ENCODE measurements around the gene PCLO. TPM values are rescaled to one million over a fixed set of nuclear protein-coding genes. Genes with fewer than 3 reads are reported as not detected.

PCLO gene
- total RNA-seq, 1 donor = 0.36 TPM

DNA sequence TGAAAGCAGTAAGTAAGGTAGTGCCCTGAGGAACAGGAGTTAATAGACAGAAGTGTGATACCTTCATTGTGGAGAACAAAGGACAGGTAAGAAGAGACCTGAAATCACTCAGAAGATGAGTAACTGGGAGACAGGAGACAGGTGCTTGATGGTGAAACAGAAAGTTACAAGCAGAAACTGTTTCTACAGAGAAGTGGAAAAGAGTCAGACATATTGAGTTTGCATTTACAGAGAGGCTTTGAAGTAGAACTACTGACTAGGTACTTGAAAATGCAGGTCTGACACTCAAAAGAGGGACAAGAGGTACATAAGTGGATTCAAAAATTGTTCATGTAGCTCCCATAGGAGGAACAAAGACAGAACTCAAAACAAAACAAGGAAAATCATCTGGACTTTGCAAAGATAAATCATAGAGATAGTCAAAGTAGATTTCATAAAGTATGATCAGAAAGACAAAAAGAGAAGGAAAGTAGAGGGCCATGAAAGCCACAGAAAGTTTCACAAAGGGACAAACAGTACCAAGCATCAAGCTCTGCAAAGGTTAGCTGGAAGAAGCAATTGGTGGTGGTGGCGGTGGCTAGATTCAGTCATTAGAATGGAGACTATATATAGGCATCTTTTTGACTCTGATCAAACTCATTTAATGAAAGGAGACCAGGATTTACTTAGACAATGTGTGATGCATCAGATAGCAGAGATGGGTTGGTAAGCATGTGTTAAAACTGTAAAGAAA, 198.4 kb downstream of the PCLO start:
- Histone ChIP-seq H3K4me2 (ENCODE audit: insufficient read depth, low read length) (no peak overlapping the region), H3K27me3 (ENCODE audit: insufficient read depth, low read length) (no peaks in the 10 kb centered on the region), H3K9me3 (ENCODE audit: low read depth, low read length) (no peaks in the 10 kb centered on the region), H4K20me1 (ENCODE audit: insufficient read depth, low read length) (no peaks in the 10 kb centered on the region), H3K4me1 (ENCODE audit: insufficient read depth, low read length) (no peaks in the 10 kb centered on the region), H3K79me2 (ENCODE audit: insufficient read depth, low read length) (no peaks in the 10 kb centered on the region), H3K36me3 (ENCODE audit: insufficient read depth, low read length) (no peaks in the 10 kb centered on the region), H3K27ac (ENCODE audit: low read depth, low read length) (no peak overlapping the region), H3K4me3 (ENCODE audit: insufficient read depth, low read length) (no peak overlapping the region), H2AFZ (ENCODE audit: low read length) (no peak overlapping the region)
- TF ChIP-seq, protein P1, sequence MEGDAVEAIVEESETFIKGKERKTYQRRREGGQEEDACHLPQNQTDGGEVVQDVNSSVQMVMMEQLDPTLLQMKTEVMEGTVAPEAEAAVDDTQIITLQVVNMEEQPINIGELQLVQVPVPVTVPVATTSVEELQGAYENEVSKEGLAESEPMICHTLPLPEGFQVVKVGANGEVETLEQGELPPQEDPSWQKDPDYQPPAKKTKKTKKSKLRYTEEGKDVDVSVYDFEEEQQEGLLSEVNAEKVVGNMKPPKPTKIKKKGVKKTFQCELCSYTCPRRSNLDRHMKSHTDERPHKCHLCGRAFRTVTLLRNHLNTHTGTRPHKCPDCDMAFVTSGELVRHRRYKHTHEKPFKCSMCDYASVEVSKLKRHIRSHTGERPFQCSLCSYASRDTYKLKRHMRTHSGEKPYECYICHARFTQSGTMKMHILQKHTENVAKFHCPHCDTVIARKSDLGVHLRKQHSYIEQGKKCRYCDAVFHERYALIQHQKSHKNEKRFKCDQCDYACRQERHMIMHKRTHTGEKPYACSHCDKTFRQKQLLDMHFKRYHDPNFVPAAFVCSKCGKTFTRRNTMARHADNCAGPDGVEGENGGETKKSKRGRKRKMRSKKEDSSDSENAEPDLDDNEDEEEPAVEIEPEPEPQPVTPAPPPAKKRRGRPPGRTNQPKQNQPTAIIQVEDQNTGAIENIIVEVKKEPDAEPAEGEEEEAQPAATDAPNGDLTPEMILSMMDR (IDR thresholded peaks at IDR 0.05; ENCODE audit: extremely low read depth, low read depth, low read length) = no peak
- no peak for DNase-seq (ENCODE audit: insufficient read length, low spot score, missing footprints)

DNA sequence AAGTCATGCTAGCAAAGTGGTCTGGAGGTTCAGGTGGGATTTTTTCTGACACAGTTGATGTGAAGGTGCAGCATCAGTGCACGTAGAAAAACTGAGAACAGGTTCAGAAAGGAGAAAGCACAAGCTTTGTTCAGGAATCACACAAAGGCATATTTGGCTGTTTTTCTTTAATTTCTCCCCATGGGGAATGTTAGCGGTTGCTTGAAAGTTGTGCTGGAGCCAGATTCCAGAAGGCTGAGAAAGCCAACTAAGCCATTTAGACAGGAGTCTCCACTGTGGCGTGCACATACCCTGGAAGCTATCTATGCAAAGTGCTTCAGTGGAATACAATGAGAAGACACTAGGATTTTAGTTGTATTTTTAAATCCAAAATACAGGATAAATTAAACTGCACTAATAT, 201.4 kb downstream of the PCLO start:
- Histone ChIP-seq H3K4me1 (ENCODE audit: insufficient read depth, low read length) (no peaks in the 10 kb centered on the region), H4K20me1 (ENCODE audit: insufficient read depth, low read length) (no peaks in the 10 kb centered on the region), H3K27ac (ENCODE audit: low read depth, low read length) (no peak overlapping the region), H3K9me3 (ENCODE audit: low read depth, low read length) (no peaks in the 10 kb centered on the region), H3K27me3 (ENCODE audit: insufficient read depth, low read length) (no peaks in the 10 kb centered on the region), H3K79me2 (ENCODE audit: insufficient read depth, low read length) (no peaks in the 10 kb centered on the region), H2AFZ (ENCODE audit: low read length) (no peak overlapping the region), H3K4me2 (ENCODE audit: insufficient read depth, low read length) (no peak overlapping the region), H3K4me3 (ENCODE audit: insufficient read depth, low read length) (no peak overlapping the region), H3K36me3 (ENCODE audit: insufficient read depth, low read length) (no peaks in the 10 kb centered on the region)
- TF ChIP-seq, protein P1 (IDR thresholded peaks at IDR 0.05; ENCODE audit: extremely low read depth, low read depth, low read length) = no peak
- DNase-seq (ENCODE audit: insufficient read length, low spot score, missing footprints) = peak; percentile 57

DNA sequence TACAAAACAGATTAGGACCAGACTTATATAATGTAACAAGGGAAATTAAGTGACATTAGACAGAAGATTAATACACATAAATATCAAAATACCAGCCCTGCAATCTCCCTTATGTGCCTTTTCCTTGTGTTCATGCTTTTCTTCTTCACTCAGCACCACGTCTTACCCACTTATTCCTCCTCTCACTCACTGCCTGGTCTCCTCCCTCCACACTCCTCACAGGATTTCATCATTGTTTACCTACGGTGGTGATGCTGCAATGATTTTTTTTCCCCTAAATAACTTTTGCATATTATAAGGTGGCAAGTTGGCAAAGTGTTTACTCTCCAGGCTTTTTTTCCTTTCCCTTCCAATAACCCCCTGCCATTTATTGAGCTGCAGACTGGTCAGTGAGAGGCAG, 203.2 kb downstream of the PCLO start:
- no peak overlapping the region for H2AFZ ChIP-seq (ENCODE audit: low read length)
- no peak overlapping the region for H3K4me3 ChIP-seq (ENCODE audit: insufficient read depth, low read length)
- H3K79me2 ChIP-seq (ENCODE audit: insufficient read depth, low read length) = no peaks in the 10 kb centered on the region
- H3K27me3 ChIP-seq (ENCODE audit: insufficient read depth, low read length) = no peaks in the 10 kb centered on the region
- no peak overlapping the region for H3K4me2 ChIP-seq (ENCODE audit: insufficient read depth, low read length)
- TF ChIP-seq, protein P1 (IDR thresholded peaks at IDR 0.05; ENCODE audit: extremely low read depth, low read depth, low read length) = no peak
- H3K9me3 ChIP-seq (ENCODE audit: low read depth, low read length) = no peaks in the 10 kb centered on the region
- no peak for DNase-seq (ENCODE audit: insufficient read length, low spot score, missing footprints)
- no peak overlapping the region for H3K27ac ChIP-seq (ENCODE audit: low read depth, low read length)
- no peaks in the 10 kb centered on the region for H3K36me3 ChIP-seq (ENCODE audit: insufficient read depth, low read length)
- no peaks in the 10 kb centered on the region for H3K4me1 ChIP-seq (ENCODE audit: insufficient read depth, low read length)
- H4K20me1 ChIP-seq (ENCODE audit: insufficient read depth, low read length) = no peaks in the 10 kb centered on the region

DNA sequence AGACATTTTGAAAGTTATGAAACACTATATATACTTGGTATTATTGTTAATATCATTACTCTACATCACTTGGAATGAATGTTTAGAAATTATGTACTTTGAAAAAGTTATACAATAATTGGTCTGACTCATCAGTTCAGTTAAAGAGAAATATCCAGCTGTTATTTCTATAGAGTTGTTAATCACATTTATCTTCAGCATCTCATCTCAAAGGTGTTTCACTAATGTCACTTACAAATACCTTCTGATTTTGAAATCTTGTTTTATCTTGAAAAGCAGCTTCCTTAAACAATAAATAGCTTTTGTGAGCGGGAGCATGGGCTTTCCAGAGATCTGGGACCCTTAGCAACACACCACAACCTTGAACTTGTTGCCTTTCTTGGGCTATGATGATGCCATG, 205.2 kb downstream of the PCLO start:
- Histone ChIP-seq H3K27ac (ENCODE audit: low read depth, low read length) (no peak overlapping the region), H2AFZ (ENCODE audit: low read length) (no peak overlapping the region), H3K36me3 (ENCODE audit: insufficient read depth, low read length) (no peaks in the 10 kb centered on the region), H3K4me3 (ENCODE audit: insufficient read depth, low read length) (no peak overlapping the region), H3K4me2 (ENCODE audit: insufficient read depth, low read length) (no peak overlapping the region), H3K4me1 (ENCODE audit: insufficient read depth, low read length) (no peaks in the 10 kb centered on the region), H3K9me3 (ENCODE audit: low read depth, low read length) (no peaks in the 10 kb centered on the region), H4K20me1 (ENCODE audit: insufficient read depth, low read length) (no peaks in the 10 kb centered on the region), H3K79me2 (ENCODE audit: insufficient read depth, low read length) (no peaks in the 10 kb centered on the region), H3K27me3 (ENCODE audit: insufficient read depth, low read length) (no peaks in the 10 kb centered on the region)
- TF ChIP-seq, protein P1 (IDR thresholded peaks at IDR 0.05; ENCODE audit: extremely low read depth, low read depth, low read length) = no peak
- DNase-seq (ENCODE audit: insufficient read length, low spot score, missing footprints) = no peak

Data from osteoblast (primary cell).